ENCODE measurements around the gene KIF6.

KIF6 gene

GRCh38 chr6:39577446-39578165 lies 147.6 kb downstream of the KIF6 start:
- CTCF ChIA-PET, result interaction anchor here (0.9 kb wide), 1 partner anchor 216 kb away, joined by 5 read pairs; no protein-coding TSS in a partner anchor
- no peak overlapping the region for H3K4me3 ChIP-seq (ENCODE audit: low read depth, low read length)

GRCh38 chr6:39576556-39577303 lies 148.5 kb downstream of the KIF6 start:
- Histone ChIP-seq H3K36me3 (ENCODE audit: control insufficient read depth in 2 of 2, insufficient read depth in 1 of 2, low read length in 2 of 2) (no peaks in the 10 kb centered on the region), H3K4me1 (ENCODE audit: control insufficient read depth, insufficient read depth, low read length) (peaks cover 4% of the 10 kb centered on the region; the same call in 1 of the 2 replicates), H3K9me3 (ENCODE audit: control insufficient read depth, insufficient read depth, low read depth, low read length) (no peaks in the 10 kb centered on the region), H3K4me3 (ENCODE audit: low read depth, low read length) (no peak overlapping the region), H3K27ac (ENCODE audit: extremely low read depth, low read depth, low read length) (no peak overlapping the region)
- POLR2A ChIA-PET, result no interaction called here
- TF ChIP-seq IKZF3 (tag by site-specific recombination; IDR thresholded peaks at IDR 0.05) (no peak), ZIC2 (tag by site-specific recombination; IDR thresholded peaks at IDR 0.05) (no peak), ZNF280D (tag by site-specific recombination; IDR thresholded peaks at IDR 0.05) (no peak), ZNF221 (tag by site-specific recombination; IDR thresholded peaks at IDR 0.05; ENCODE audit: borderline replicate concordance) (no peak), GLIS1 (tag by site-specific recombination; IDR thresholded peaks at IDR 0.05) (no peak), ZNF670 (tag by site-specific recombination; IDR thresholded peaks at IDR 0.05; ENCODE audit: low read depth) (no peak)
- CTCF ChIA-PET, result no interaction called here

More at GRCh38 chr6:39577446-39578165, 147.6 kb downstream of the KIF6 start:
- Histone ChIP-seq H3K4me1 (ENCODE audit: control insufficient read depth, insufficient read depth, low read length) (peaks cover 4% of the 10 kb centered on the region; the same call in 1 of the 2 replicates), H3K9me3 (ENCODE audit: control insufficient read depth, insufficient read depth, low read depth, low read length) (no peaks in the 10 kb centered on the region), H3K27ac (ENCODE audit: extremely low read depth, low read depth, low read length) (no peak overlapping the region), H3K36me3 (ENCODE audit: control insufficient read depth in 2 of 2, insufficient read depth in 1 of 2, low read length in 2 of 2) (no peaks in the 10 kb centered on the region)
- TF ChIP-seq KLF17 (tag by site-specific recombination; IDR thresholded peaks at IDR 0.05) (no peak), ZNF639 (tag by site-specific recombination; IDR thresholded peaks at IDR 0.05) (no peak)
- POLR2A ChIA-PET, result no interaction called here

GRCh38 chr6:39574991-39575390 lies 150.2 kb downstream of the KIF6 start:
- Histone ChIP-seq H3K36me3 (ENCODE audit: control insufficient read depth in 2 of 2, insufficient read depth in 1 of 2, low read length in 2 of 2) (no peaks in the 10 kb centered on the region), H3K4me3 (ENCODE audit: low read depth, low read length) (no peak overlapping the region), H3K9me3 (ENCODE audit: control insufficient read depth, insufficient read depth, low read depth, low read length) (no peaks in the 10 kb centered on the region), H3K27ac (ENCODE audit: extremely low read depth, low read depth, low read length) (no peak overlapping the region), H3K4me1 (ENCODE audit: control insufficient read depth, insufficient read depth, low read length) (peaks cover 4% of the 10 kb centered on the region; the same call in 1 of the 2 replicates)
- POLR2A ChIA-PET, result no interaction called here
- CTCF ChIA-PET, result interaction anchor here (0.5 to 1.2 kb wide), 3 partner anchors 87 to 116 kb away, joined by 3 to 5 read pairs (median 4); no protein-coding TSS in a partner anchor
- TF ChIP-seq OVOL3 (tag by site-specific recombination; IDR thresholded peaks at IDR 0.05) (no peak), ZNF114 (tag by site-specific recombination; IDR thresholded peaks at IDR 0.05) (no peak), OSR2 (tag by site-specific recombination; IDR thresholded peaks at IDR 0.05) (no peak), ZNF416 (tag by site-specific recombination; IDR thresholded peaks at IDR 0.05) (no peak), ZNF239 (tag by site-specific recombination; IDR thresholded peaks at IDR 0.05) (no peak), SP7 (tag by site-specific recombination; IDR thresholded peaks at IDR 0.05) (no peak), ZNF555 (tag by site-specific recombination; conservative IDR thresholded peaks at IDR 0.05) (no peak), ZNF585B (tag by site-specific recombination; IDR thresholded peaks at IDR 0.05) (no peak), FEZF1 (tag by site-specific recombination; IDR thresholded peaks at IDR 0.05) (no peak), ZNF561 (tag by site-specific recombination; IDR thresholded peaks at IDR 0.05; ENCODE audit: borderline replicate concordance) (no peak), ZNF548 (tag by site-specific recombination; IDR thresholded peaks at IDR 0.05) (no peak), ZNF324 (tag by site-specific recombination; IDR thresholded peaks at IDR 0.05) (no peak), CTCF (tag by site-specific recombination; IDR thresholded peaks at IDR 0.05) (no peak), ZNF670 (tag by site-specific recombination; IDR thresholded peaks at IDR 0.05; ENCODE audit: low read depth) (no peak), WT1 (tag by site-specific recombination; IDR thresholded peaks at IDR 0.05) (no peak), REPIN1 (tag by site-specific recombination; IDR thresholded peaks at IDR 0.05; ENCODE audit: low read depth) (no peak)
